ENCODE data around the gene PPDPF.

PPDPF gene

DNA sequence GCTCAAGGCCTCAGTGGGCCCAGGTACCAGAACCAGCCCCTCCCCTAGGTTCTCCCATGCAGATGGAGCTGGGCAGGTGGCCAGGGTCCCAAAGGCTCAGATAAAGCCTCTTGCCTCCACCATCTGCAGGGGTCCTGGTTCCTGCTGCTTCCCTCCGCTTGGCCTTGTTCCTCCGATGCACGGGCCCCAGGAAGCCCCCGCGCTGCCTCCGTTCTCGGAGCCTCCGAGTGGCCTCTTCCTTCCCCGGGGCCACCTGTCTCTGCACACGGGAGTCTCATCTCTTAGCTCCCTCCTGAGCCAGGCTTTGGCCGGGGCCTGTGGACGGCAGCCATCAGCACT lies 18.5 kb downstream of the PPDPF start:
- no peak for DNase-seq

DNA sequence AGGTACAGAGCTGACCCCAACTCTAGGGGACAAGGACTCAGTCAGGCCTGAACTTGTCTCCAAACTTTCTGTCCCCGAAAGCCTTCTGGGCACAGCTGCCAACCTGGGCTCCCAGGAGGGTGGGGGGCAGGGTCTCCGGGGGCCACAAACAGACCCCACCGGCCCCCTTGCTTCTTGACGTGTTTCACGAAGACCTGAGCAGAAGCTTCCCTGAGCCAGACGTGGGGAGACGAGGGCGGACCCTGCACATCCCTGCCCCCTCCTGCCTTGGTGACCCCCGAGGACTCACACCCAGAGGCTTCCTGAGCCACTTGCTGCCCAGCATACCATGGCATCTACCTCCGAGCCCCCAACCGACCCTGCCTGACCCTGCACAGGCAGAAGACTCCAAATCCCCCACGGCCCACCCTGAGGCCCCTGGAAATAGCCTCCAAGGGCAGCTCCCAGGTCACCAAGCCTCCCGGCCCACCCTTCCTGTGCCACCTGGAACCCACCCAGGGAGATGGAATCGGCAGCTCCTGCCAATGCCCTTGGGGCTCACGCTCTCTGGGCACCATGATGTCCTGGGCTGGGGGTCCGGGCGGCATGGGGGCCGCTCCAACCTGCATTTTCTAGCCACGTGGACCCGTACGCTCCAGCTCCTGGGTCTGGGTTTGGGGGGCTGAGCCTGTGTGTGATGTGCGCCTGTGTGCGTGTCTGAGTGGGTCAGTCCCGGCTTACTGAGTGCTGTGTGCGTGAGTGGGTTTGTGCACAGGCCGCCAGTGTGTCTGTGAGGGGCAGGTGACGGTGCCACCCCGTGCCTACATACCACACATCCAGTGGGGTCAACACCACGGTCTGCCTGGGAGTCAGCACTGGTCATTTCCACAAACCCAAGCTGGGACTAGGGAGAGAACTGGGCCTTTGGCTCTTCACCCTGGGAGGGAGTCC lies 19.1 kb downstream of the PPDPF start:
- no peak for DNase-seq

DNA sequence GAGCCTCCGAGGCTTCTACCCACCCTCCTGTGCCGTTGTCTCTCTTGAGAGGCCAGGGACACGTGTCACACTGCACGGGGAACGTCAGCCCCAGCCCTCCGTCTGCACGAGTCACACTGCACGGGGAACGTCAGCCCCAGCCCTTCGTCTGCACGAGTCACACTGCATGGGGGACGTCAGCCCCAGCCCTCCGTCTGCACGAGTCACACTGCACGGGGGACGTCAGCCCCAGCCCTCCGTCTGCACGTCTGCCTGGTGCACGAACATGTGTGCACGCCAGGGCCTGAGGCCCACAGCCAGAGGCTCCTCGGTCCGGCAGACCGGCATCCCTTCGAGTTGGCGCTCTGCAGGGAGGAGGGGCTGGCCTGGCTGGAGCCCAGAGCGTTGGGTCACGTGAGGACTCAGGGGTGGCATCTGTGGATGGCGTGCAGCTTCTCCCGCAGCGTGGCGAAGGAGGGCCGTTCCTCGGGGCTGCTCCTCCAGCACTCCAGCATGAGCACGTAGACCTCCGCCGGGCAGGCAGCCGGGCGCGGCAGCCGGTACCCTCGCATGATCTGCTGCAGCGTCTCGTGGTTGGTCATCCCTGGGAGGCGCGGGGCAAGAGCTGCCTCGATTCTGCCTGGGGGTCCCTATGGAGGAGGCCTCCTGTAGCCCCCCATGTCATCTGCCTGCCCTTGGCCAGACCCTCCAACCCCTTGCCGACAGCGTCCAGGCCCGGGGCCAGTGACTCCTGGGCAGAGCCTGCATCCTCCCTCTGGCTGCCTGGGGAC lies 20.0 kb downstream of the PPDPF start:
- no peak for DNase-seq

DNA sequence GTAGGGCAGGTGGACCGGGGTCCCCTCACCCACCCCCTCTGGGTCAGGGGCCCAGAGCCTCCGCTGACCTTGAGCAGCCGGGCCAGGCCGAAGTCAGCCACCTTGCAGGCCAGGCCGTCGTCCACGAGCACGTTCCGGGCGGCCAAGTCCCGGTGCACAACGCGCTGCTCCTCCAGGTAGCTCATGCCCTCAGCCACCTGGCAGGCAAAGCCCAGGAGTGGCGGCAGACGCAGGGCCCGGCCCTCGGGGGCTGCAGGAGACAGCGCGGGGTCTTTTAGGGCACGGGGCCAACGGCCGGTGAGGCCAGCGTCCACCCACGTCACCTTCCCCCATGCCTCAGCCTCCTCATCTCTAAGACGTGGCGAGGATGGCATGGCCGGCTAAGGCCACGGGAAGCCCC lies 20.8 kb downstream of the PPDPF start:
- no peak for DNase-seq

DNA sequence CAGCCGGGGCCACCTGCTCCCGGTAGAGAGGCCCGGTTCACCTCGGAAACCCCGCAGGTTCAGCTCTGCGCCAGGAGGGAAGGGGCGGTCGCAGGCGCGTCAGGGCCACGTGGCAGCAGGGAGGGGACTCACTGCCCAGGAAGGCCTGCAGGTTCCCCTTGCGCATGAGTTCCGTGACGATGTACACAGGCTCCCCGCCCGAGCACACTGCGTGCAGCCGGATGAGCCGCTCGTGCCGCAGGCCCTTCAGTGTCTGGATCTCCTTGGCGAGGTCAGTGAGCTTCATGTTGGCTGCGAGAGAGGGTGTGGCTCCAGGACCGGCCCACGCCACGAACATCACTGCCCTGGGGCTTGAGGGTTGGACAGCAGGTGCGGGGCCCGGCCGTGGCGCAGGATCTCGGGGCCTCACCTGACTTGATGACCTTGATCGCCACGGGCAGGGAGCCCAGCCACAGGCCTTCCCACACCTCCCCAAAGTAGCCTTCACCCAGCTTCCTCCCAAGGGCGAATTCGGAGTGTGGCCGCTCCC lies 21.5 kb downstream of the PPDPF start:
- DNase-seq: no peak

DNA sequence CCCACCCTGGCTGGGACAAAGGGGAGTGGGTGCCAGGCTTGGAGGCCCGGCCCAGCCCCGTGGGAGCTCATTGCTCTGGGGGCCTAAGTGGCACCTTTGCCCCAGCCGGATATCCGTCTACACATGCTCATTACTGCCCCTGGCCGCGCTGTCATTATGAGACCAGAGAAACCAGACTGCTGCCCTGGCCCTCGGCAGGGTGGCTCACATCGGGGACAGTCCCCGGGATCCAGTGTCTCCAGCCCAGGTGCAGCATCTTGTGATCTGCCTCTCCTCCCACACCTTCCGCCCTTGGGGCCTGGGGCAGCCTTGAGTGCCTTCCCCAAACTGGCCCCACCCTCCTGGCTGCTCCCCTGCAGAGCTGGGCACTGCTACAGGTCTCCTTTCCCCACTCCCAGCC lies 22.1 kb downstream of the PPDPF start:
- DNase-seq: no peak

DNA sequence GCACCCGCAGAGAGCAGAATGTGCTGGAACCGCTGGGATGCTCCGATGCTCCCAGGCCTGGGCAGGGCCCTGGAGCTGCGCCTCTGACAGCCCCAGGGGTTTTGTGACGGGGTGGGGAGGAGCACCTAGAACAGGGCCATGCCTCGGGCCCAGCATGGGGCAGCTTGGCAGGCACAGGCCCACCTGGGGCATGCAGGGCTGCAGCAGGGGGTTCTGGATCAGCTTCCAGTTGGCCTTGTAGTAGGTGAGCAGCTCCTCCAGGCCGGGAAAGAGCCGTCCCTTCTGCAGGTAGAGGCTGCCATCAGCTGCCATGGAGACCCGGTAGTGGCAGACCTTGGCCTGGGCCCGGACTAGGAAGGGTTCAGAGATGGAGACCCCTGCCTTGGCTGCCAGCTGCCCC lies 22.6 kb downstream of the PPDPF start:
- DNase-seq: no peak

DNA sequence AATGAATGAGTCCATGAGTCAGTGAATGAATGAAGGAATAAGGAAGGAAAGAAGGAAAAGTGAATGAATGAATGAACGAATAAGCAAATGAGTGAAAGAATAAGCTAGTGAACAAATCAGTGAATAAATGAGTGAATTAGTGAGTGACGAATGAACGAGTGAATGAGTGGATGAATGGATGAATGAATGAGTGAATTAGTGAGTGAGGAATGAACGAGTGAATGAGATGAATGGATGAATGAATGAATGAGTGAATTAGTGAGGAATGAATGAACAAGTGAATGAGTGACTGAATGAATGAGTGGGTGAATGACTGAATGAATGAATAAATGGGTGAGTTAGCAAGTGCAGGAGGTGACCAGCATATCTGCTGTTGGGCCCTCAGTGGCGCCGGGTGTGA lies 23.2 kb downstream of the PPDPF start:
- DNase-seq: no peak

DNA sequence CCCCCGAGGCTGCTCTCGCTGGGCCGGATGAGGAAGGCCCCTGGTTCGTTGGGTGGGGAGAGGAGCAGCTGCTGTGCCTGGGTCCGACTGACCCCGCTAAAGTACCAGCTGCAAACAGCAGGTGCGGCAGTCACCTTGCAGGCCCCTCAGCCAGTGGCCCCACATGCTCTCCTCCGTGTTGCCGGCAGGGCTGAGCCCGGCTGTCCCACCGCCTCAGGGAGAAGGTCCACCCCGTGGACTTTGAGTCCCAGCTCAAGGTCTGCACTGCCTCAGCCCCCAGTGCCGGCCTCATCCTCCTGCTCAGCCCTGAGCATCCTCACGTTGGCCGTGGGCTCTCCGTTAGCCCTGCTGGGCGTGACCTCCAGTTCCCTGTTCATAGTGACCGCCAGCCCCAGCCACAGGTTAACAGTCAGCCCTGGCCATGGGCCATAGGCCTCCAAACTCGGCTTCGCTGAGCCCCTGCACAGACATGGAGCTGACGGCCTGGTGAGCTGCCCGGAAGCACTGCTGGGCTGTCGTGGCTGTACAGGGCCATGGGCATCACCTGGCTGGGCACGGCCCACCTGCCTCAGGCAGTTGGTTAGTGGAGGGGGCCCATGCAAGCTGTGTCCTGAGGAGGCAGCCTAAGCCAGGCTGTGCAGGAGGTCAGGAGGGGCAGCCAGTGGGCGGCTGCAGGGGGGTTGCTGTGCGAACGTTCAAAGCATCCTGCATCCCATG lies 23.8 kb downstream of the PPDPF start:
- no peak for DNase-seq

DNA sequence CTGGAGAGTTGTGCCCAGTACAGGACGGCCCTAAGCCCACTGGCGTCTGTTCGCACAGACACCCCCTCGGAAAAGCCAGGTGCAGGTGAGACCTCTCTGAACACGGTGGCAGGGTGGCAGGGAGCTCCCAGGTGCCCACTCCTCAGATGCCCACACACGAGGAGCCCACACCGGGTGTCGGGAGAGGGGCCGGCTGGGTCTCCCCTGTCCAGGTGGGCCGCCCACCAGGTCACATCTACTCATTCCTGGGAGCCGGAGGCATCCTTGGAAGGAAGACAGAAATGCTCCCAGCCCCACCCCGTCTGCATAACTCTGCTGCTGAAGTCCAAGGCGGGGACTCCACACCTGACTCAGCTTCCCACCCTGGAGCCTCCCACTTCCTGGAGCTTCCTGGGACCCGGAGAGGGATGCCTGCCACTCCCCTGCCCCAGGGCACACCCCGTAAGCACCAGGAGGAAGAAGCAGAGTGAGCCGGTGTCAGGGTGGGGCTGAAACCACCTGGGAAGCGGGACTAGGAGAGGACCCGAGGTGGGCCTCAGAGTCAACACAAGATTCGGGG lies 24.5 kb downstream of the PPDPF start:
- DNase-seq: no peak

DNA sequence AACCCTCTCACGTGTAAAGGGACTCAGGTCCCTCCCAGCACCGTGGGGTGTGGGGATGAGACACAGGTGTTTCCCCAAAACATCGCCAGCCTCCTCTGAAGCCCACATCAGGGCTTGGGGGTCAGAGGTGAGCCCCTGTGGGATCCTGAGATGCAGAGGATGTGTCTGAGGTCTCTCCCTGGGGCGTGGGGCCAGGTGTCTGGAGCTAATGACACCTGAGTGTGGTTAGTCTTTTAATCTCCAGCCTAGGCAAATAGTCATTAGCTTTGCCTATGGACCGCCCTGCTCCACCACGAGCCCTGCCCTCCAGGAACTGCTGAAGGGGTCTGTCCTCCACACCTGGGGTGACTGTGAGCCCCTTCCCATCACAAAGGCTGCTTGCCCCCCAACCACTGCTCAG lies 25.2 kb downstream of the PPDPF start:
- no peak for DNase-seq

DNA sequence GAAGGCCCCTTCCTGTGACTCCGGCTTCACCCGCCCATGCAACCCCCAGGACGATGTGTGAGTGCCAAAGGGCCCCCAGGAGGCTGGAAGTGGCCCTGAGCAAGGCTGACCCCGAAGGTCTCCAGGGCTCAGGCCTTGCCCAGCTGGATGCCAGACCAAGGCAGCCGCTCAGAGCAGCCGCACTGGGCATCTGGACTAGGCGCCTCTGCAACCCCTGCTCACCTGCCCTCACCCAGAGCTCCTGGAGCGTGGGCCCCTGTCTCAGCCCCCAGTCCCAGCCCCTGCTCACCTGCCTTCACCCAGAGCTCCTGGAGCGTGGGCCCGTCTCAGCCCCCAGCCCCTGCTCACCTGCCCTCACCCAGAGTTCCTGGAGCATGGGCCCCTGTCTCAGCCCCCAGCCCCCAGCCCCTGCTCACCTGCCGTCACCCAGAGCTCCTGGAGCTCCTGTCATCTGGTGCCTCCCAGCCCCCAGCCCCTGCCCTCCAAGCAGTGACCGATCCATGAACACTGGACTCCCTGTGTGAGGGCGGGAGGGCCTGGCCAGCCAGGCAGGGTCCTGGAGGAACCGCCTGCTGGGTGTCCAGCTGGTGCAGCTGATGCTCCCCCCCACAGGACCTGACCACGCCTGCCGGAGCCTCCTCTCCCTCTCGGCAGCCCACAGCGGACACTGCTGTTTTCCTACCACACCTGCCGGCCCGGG lies 25.8 kb downstream of the PPDPF start:
- DNase-seq: no peak

DNA sequence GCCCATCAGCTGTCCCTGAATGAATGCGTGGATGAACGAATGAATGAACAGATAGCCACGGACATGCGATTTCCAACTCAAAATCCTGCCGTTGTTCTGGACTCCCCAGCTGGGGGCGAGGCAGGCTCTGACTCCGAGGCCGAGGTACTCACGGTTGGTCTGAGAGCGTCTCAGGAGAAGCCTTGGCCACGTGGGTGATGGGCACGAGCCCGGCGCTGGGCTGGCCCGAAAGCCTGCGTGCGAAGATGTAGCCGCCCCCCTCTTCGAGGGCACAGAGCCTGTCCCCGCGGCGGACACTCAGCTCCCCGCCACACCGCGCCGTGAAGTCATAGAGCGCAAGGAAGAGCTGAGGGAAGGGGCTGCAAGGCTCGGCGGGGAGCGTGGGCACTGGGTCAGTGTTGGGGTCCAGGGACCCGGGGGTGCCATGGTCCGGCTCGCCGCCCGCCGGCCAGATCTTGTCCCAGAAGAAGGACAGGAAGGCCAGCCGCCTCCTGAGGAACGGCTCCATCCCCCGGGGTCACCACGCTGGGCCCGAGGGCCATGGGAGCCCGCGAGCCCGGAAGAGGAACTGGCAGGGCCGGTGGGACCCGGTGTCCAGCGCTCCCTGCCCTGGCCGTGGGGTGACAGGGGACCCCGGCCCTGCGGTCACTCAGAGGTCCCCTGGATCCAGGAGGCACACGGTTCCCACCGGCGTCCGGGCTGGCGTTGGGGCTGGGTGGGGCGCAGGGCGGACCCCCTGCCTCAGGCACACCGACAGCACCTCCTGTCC lies 26.6 kb downstream of the PPDPF start:
- DNase-seq: no peak

DNA sequence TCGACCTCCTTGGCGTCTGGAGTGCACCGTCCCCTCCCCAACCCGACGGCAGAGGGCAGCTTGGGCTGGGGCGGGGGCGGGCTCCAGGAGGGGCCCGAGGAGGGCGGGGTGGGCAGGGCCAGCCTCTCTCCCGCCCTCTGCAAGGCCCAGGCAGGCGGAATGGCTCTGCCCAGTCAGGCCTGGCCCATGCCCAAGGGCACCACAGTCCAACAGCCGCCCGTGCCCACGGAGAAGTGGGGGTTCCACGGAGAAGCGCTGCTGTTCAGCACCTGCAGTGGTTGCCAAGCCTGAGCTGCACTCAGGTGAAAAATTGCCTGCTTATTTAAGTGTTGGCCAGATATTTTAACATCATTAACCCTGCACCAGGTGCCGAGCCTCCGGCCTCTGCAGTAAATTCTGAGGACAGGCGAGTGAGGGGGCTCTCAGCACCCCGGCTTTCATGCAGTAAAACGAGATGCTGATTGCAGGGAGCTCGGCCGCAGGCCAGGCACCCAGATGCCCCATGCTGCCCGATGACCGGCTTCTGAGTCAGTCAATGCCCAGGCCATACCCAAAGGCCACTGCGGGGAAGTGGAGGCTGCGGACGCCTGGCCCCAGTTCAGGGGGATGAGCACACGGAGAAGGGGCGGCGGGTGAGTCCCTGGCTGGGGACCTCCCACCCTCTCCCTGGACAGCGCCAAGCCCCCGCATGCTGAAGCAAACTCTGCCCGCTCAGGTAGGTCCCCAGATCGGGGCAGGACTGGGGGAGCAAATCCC lies 27.3 kb downstream of the PPDPF start, which contains the start of gene SRMS:
TSS of gene SRMS (minus strand) at position 25 of the 756 bp plus-strand sequence. CDS start 286 bp downstream, outside the sequence.
- DNase-seq: no peak

DNA sequence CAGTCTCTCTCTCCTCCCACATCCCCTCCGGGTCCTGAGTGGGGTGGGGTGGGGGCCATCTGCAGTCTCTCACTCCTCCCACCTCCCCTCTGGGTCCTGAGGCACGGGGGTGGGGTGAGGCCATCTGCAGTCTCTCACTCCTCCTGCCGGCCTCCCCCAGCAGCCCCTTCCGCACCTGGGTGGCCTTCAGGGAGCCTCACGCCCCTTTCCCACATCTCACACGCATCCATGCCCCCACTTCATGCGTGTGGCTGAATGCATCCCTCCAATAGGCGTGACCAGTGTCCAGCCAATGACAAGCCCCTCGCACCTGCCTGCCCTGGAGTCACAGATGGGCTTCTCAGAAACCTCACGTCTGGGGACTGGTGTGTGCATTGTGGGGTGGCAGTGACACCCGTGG lies 28.0 kb downstream of the PPDPF start:
- no peak for DNase-seq

DNA sequence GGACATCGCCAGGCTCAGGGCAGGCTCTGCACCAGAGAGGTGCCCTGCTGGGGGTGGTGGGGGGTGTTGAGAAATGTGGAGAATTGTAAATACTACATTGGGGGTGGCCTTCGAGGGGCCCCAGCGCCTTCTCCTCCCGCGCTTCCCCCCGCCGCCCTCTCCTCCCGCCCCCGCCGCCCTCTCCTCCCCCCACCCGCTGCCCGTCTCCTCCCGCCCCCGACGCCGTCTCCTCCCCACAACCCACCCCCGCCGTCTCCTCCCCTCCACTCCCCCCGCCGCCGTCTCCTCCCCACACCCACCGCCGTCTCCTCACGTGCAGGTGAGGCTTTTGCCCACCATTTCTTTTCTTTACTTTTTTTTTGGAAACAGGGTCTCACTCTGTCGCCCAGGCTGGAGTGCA lies 28.5 kb downstream of the PPDPF start:
- no peak for DNase-seq

DNA sequence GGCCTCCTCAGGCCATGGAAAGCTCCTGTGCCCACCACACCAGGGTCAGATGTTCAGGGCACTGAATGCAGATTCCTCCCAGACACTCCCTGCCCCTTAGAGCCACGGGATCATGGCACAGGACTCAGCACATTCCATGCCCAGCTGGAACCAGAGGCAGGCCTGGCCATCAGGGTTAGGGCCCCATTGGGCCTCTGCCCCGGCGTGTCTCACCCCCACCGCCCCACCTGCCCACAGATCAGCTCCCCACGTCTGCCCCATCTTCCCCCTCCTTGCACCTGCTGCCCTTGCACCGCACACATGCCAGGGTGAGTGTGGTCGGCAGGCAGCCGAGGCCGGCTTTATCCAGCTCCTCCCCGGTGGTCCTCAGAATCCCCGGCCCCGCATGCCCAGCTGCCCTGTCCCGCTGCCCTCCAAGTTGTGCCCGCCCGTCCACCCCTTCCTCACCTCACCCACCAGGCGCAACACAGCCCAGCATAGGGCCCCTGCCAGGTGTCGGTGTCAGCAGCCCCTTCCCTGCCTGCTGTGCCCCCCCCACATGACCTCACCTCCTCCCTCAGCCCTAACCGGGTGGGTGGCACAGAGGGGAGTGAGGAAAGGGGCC lies 29.2 kb downstream of the PPDPF start:
- no peak for DNase-seq

DNA sequence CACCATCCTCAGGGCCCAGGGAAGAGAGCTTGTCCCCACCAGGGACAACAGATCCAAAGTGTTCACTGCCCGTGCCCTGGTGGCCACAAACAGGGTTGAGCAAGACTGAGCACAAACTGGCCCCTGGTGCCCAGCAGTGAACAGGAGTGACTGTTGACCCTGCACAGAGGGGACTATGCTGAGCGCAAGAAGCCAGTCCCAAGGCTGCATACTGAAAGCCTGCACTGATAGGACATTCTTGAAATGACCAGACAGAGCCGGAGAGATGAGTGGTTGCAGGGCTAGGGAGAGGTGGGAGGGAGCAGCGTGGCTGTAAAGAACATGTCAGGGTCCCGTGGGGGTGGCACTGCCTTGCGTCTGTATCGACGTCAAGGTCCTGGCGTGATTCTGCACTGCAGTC lies 30.5 kb downstream of the PPDPF start:
- DNase-seq: no peak

DNA sequence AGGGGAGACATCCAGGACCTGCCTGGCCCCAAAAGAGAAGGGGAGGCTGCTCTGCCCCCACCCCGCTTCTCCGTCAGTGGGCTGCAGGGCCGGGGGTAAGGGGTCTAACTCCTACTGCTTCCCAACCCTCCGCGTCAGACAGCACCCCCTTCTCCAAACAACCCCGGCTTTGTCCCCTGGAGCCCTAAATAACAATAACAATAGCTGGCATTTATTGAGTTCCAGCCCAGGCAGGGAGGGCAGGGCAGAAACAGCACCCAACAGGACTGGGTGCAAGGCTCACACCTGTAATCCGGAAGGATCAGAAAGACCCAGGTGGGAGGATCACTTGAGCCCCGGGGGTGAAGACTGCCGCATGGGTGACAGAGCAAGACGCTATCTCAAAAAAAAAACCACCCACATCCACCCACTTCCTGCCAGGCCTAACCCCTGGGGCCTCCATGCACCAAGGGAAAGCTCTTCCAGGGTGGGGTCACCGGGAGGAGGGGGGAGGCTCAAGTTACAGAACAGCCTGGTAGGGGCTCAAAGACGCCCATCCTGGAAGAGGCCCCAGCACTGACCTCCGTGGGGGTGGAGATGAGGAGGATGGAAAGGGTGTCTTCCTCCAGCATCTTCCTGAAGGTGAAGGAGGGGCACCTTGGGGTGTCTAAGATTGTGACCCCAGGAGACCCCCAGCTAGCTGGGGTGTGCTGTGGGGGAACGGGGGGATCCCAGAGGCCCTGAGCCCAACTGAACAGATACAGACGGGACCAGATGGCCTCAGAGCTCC lies 32.1 kb downstream of the PPDPF start:
- DNase-seq: no peak

All from NCI-H1105 treated with DMSO at 0.1 percent for 48 hours (cell line).